GM12865 (cell line): ENCODE results near the gene ABCA12.

Source experiments
- DNase-seq: peaks from one replicate; pipeline ENCODE4 v3.0.0; 2010; ENCODE audit warnings: low read depth
- H3K4me3 ChIP-seq: 2 replicates; pipeline ENCODE4 v1.5.1; 2011; ENCODE audit warnings: mild to moderate bottlenecking, low read depth, low read length, control low read depth
- TF ChIP-seq, protein P1 (sequence below): IDR thresholded peaks from 2 replicates; pipeline ENCODE4 v1.5.1; 2011; ENCODE audit warnings: low read length, control low read depth, low read depth, inconsistent platforms; ENCODE audit not compliant: insufficient read depth; ENCODE audit errors: missing control alignments

Gene ABCA12

GRCh38 chr2:215029936-215030335 lies 108.5 kb downstream of the ABCA12 start:
- TF ChIP-seq, protein P1, sequence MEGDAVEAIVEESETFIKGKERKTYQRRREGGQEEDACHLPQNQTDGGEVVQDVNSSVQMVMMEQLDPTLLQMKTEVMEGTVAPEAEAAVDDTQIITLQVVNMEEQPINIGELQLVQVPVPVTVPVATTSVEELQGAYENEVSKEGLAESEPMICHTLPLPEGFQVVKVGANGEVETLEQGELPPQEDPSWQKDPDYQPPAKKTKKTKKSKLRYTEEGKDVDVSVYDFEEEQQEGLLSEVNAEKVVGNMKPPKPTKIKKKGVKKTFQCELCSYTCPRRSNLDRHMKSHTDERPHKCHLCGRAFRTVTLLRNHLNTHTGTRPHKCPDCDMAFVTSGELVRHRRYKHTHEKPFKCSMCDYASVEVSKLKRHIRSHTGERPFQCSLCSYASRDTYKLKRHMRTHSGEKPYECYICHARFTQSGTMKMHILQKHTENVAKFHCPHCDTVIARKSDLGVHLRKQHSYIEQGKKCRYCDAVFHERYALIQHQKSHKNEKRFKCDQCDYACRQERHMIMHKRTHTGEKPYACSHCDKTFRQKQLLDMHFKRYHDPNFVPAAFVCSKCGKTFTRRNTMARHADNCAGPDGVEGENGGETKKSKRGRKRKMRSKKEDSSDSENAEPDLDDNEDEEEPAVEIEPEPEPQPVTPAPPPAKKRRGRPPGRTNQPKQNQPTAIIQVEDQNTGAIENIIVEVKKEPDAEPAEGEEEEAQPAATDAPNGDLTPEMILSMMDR: no peak
- DNase-seq: no peak
- no peak overlapping the region for H3K4me3 ChIP-seq

- no peak for DNase-seq
- TF ChIP-seq, protein P1: no peak
- no peak overlapping the region for H3K4me3 ChIP-seq
These were observed 110.2 kb downstream of the ABCA12 start for GRCh38 chr2:215028231-215028630.

- TF ChIP-seq, protein P1: no peak
- no peak for DNase-seq
- no peak overlapping the region for H3K4me3 ChIP-seq
These were observed 110.6 kb downstream of the ABCA12 start for GRCh38 chr2:215027779-215028178.

DNA sequence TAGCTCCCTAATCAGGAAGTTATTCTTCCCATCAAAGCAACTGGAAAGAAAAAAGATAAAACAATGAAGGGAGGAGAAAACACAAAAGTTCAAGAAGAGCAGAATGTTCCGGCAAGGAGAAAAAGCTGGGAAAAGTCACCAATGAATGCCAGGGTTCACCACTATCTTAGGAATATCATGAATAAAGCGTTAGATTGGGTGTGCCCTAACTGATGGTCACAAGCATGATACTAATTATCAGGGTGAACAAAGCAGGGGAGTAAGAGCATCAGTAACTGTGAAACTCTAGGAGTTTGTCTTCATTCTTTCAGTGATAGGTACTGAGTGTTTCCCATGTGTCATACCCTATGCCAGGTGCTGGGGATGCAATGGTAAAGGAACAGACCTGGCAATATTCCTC lies 115.5 kb downstream of the ABCA12 start:
- no peak for DNase-seq
- TF ChIP-seq, protein P1: no peak
- no peak overlapping the region for H3K4me3 ChIP-seq

DNA sequence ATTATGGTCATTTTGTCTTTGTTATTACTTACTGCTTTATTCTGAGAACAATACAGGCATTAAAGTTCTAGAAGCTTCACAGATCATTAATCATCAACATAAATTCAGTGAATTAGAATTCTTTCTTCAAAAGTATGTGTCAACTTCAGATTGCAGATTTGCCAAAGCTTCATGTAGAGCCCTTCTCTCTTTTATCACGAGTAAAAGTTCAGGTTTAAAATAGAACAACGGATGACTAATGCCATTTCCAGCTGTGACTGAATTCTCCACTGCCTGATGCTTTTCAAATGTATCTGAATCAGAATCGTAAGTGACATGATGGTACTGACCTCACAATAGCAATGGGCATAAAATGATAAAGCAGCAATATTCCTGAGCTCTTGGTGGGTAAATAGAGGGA lies 116.0 kb downstream of the ABCA12 start:
- DNase-seq: peak; percentile 59
- TF ChIP-seq, protein P1: no peak
- no peak overlapping the region for H3K4me3 ChIP-seq

- H3K4me3 ChIP-seq: peak overlapping the region; percentile 54
- peak; percentile 78 for DNase-seq
- TF ChIP-seq, protein P1: no peak
These were observed 118.1 kb downstream of the ABCA12 start for GRCh38 chr2:215020283-215020682.

DNA sequence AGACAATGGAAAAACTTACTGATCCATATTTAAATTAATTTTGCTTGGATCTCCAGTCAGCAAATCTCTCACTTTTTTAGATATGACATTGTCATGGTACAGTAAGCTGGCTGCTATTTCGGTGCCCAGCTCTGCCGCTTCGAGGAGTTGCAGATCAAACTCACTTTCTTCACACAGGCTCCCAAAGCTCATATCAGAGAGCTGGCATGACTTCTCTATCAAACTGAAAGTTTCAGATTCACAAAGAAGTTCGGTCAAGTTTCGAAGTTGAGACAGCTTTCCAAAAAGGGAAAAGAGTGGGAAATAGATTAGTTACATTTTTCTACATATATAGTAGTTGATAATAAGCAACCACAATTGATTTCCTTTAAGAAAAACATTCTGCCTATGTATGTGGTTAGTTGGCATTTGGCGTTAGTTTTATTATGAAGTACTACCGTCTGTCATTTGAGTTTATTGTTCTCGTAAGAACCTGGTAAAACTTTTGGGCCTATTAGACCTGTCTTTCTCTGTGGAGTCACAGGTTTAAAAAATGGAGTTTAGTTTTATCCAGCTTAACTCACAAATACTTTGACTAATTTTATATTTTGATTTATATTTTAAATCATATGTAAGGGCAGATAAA lies 118.8 kb downstream of the ABCA12 start:
- H3K4me3 ChIP-seq: peak overlapping the region; percentile 54
- TF ChIP-seq, protein P1: no peak
- peak; percentile 92 for DNase-seq
